Panc1 (cell line): ENCODE data around the gene LCE1F. TPM values are rescaled to one million over a fixed set of nuclear protein-coding genes. Genes with fewer than 3 reads are reported as not detected.

Source experiments
- ATAC-seq: fragments of 200-7000 bp; cut with Tn5 transposase; 2 replicates; pipeline ENCODE4 v1.9.1; 2020; ENCODE audit warnings: mild to moderate bottlenecking, moderate library complexity
- BruUV-seq: library from RNA; stranded (reverse); fragments of 400-500 nt; replicated peaks from 2 replicates; lab custom pipeline; 2021; lab: Mats Ljungman, UMichigan
- CTCF ChIA-PET: fragments of 300-600 bp; sonication (Branson Sonifier 250); formaldehyde crosslinking; loops from one replicate; lab custom pipeline; 2022; ENCODE audit warnings: antibody characterized with exemption; lab: Charles Lee
- POLR2A ChIA-PET: fragments of 300-600 bp; sonication (Branson Sonifier 250); formaldehyde crosslinking; loops from one replicate; lab custom pipeline; 2022; ENCODE audit warnings: antibody characterized with exemption; lab: Charles Lee
- DNase-seq: peaks from one replicate; pipeline ENCODE4 v3.0.0-alpha.2; 2010; ENCODE audit warnings: low read depth, low spot score
- H3K27ac ChIP-seq: 2 replicates; pipeline ENCODE4 v1.5.1; 2011; ENCODE audit warnings: mild to moderate bottlenecking, low read length, inconsistent platforms
- H3K27me3 ChIP-seq: fragments of 200-500 bp; sonication (Bioruptor generic); 2 replicates; pipeline ENCODE4 v1.6.0; 2014; ENCODE audit warnings: low read length, inconsistent platforms; ENCODE audit not compliant: control insufficient read depth, insufficient read depth
- H3K36me3 ChIP-seq: fragments of 200-500 bp; sonication (Bioruptor generic); 2 replicates; pipeline ENCODE4 v1.5.1; 2014; ENCODE audit warnings: inconsistent platforms, mild to moderate bottlenecking, low read length, moderate library complexity; ENCODE audit not compliant: control insufficient read depth, insufficient read depth
- H3K4me1 ChIP-seq: 2 replicates; pipeline ENCODE4 v1.5.1; 2011; ENCODE audit warnings: inconsistent platforms, mild to moderate bottlenecking, low read length, moderate library complexity; ENCODE audit not compliant: control insufficient read depth, insufficient read depth
- H3K4me3 ChIP-seq, 2 experiments: 2 replicates each; pipeline ENCODE4 v1.5.1; 2011 to 2012; ENCODE audit warnings: low read depth in 2 of 2, low read length in 2 of 2, mild to moderate bottlenecking in 2 of 2, inconsistent platforms in 1 of 2, moderate library complexity in 1 of 2
- H3K9me3 ChIP-seq: fragments of 200-500 bp; sonication (Bioruptor generic); 2 replicates; pipeline ENCODE4 v1.5.1; 2014; ENCODE audit warnings: low read depth, mild to moderate bottlenecking, inconsistent platforms, low read length, moderate library complexity; ENCODE audit not compliant: control insufficient read depth, insufficient read depth
- CTCF ChIP-seq: fragments of 450-650 bp; IDR thresholded peaks from 2 replicates; pipeline ENCODE4 v1.5.1; 2017; ENCODE audit warnings: mild to moderate bottlenecking
- POLR2AphosphoS5 ChIP-seq: IDR thresholded peaks from 2 replicates; pipeline ENCODE4 v1.6.1; 2012; ENCODE audit warnings: mild to moderate bottlenecking, low read depth, low read length, moderate library complexity
- REST ChIP-seq, 2 experiments: IDR thresholded peaks; 2 replicates each; pipeline ENCODE4 v1.6.1; 2011 to 2012; ENCODE audit warnings: low read depth in 2 of 2, control low read depth in 1 of 2, low read length in 1 of 2, mild to moderate bottlenecking in 1 of 2, moderate library complexity in 1 of 2; ENCODE audit not compliant: insufficient read depth in 1 of 2
- SIN3A ChIP-seq: IDR thresholded peaks from 2 replicates; pipeline ENCODE4 v1.6.1; 2012; ENCODE audit warnings: low read depth, mild to moderate bottlenecking, low read length, moderate library complexity, borderline replicate concordance; ENCODE audit not compliant: insufficient read depth
- TCF7L2 ChIP-seq: IDR thresholded peaks from 2 replicates; pipeline ENCODE4 v1.6.1; 2011; ENCODE audit warnings: mild to moderate bottlenecking, low read depth, low read length, inconsistent platforms
- in situ Hi-C: cut with HindIII; loops from 2 replicates; pipeline ENCODE4 v1.10.0; 2016; ENCODE audit warnings: low sequenced_read_pairs, low pct_unique_long_range_greater_than_20kb
- intact Hi-C: fragments of 100-400 bp; cut with micrococcal nuclease; formaldehyde crosslinking; loops from one replicate; pipeline ENCODE4 v1.10.0; 2022; ENCODE audit not compliant: unreplicated experiment
- total RNA-seq: library from RNA; stranded (reverse); gene quantifications from one replicate; pipeline ENCODE4 v1.2.1, GENCODE V29; 2021; ENCODE audit not compliant: unreplicated experiment

The LCE1F gene
- total RNA-seq, 1 experiment from 2014 or later: not detected

DNA sequence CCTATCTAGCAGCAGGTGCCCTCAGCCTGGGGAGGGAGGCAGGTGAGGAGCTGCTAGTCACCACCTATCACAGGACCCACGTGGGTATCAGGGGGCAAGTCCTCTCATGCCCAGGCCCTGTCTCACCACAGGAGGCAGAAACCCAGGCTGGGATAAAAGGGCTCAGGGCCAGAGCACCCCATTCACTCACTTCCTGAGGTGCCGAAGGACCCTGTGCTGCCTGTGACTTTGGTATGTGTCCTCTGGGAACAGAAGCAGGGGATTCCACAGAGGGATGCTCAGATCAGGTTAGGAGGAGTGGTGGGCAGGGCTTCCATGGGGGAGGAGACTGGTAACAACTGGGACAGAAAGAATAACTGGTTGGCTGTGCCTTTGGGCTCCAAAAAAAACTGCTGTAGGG lies 11.1 kb downstream of the LCE1F start, which contains the start of gene LCE1E:
Gene LCE1E, plus strand, starts transcription at position 181 of the 400 bp plus-strand sequence. CDS start 1,043 bp downstream, outside the sequence.
- TF ChIP-seq TCF7L2: no peak
- no peak for TF ChIP-seq POLR2AphosphoS5
- no peak for TF ChIP-seq REST (IDR thresholded peaks at IDR 0.05; ENCODE audit: insufficient read depth in 1 of 2, low read depth in 2 of 2, low read length in 1 of 2)
- TF ChIP-seq SIN3A: no peak

GRCh38 chr1:152795686-152796085 lies 20.7 kb downstream of the LCE1F start:
- POLR2A ChIA-PET: no interaction called here
- Histone ChIP-seq H3K4me1 (no peaks in the 10 kb centered on the region), H3K9me3 (no peaks in the 10 kb centered on the region), H3K4me3 (no peak overlapping the region), H3K27me3 (peaks cover 2% of the 10 kb centered on the region; the same call in 1 of the 2 replicates), H3K27ac (no peak overlapping the region), H3K36me3 (no peaks in the 10 kb centered on the region)
- CTCF ChIA-PET: no interaction called here
- ATAC-seq (no peak), DNase-seq (no peak)
- TF ChIP-seq POLR2AphosphoS5: no peak
- no peak for TF ChIP-seq SIN3A
- TF ChIP-seq REST (IDR thresholded peaks at IDR 0.05; ENCODE audit: insufficient read depth in 1 of 2, low read depth in 2 of 2, low read length in 1 of 2): no peak
- no peak for TF ChIP-seq TCF7L2
- TF ChIP-seq CTCF: no peak
- BruUV-seq: no TSS peak
- in situ Hi-C loops: no loop called here
- intact Hi-C loops: no loop called here

More for the DNA sequence above, 11.1 kb downstream of the LCE1F start, which contains the start of gene LCE1E:
- intact Hi-C loops (no loop called here), in situ Hi-C loops (no loop called here)
- H3K27me3 ChIP-seq: peaks cover 8% of the 10 kb centered on the region
- POLR2A ChIA-PET: interaction anchor here (0.6 kb wide), 1 partner anchor 30 kb away, joined by 3 read pairs; no protein-coding TSS in a partner anchor
- CTCF ChIA-PET: no interaction called here
- DNase-seq (no peak), ATAC-seq (no peak)
- H3K9me3 ChIP-seq: no peaks in the 10 kb centered on the region
- H3K4me1 ChIP-seq: no peaks in the 10 kb centered on the region
- H3K4me3 ChIP-seq: no peak within 1 kb of the TSS
- no TSS peak for BruUV-seq
- no peaks in the 10 kb centered on the region for H3K36me3 ChIP-seq
- no peak within 1 kb of the TSS for H3K27ac ChIP-seq
